GM12878 (cell line): ENCODE measurements around the gene MAP3K4.

ENCODE experiments used
- CEBPB ChIP-seq, 2 experiments: fragments of 150-350 bp in 1 of 2; IDR thresholded peaks; 2 replicates each; pipeline ENCODE4 v1.6.1; 2012 to 2014; ENCODE audit warnings: low read depth in 2 of 2, low read length in 2 of 2, borderline replicate concordance in 1 of 2, inconsistent platforms in 1 of 2
- CTCF ChIP-seq, 3 experiments: IDR thresholded peaks in 2 of 3; conservative IDR thresholded peaks in 1 of 3; 2 replicates each; pipeline ENCODE4 v1.5.1; 2011; ENCODE audit warnings: low read depth in 3 of 3, low read length in 3 of 3, mild to moderate bottlenecking in 3 of 3, control low read depth in 2 of 3, moderate library complexity in 2 of 3, inconsistent platforms in 1 of 3, mixed read lengths in 1 of 3; ENCODE audit not compliant: control insufficient read depth in 2 of 3, insufficient read depth in 1 of 3; ENCODE audit errors: extremely low read depth in 1 of 3
- EZH2 ChIP-seq: IDR thresholded peaks from 2 replicates; pipeline ENCODE4 v1.6.1; 2012; ENCODE audit warnings: low read depth, mild to moderate bottlenecking, control low read depth, inconsistent platforms, low read length, borderline replicate concordance; ENCODE audit not compliant: control insufficient read depth
- SIN3A ChIP-seq: IDR thresholded peaks from 2 replicates; pipeline ENCODE4 v1.6.1; 2012; ENCODE audit warnings: low read depth, low read length, improper control_type of control experiment
- SMAD1 ChIP-seq: fragments of 450-650 bp; IDR thresholded peaks from 2 replicates; pipeline ENCODE4 v1.6.1; 2018; ENCODE audit warnings: mild to moderate bottlenecking, low read depth; ENCODE audit not compliant: partially characterized antibody
- SRF ChIP-seq, 2 experiments: IDR thresholded peaks; 2 replicates each; pipeline ENCODE4 v1.6.1; 2011; ENCODE audit warnings: low read depth in 2 of 2, low read length in 2 of 2, mild to moderate bottlenecking in 1 of 2, moderate library complexity in 1 of 2

- no peak for TF ChIP-seq CTCF (IDR thresholded peaks at IDR 0.05 in 2 of 3, conservative IDR thresholded peaks at IDR 0.05 in 1 of 3; ENCODE audit: control insufficient read depth in 2 of 3, extremely low read depth in 1 of 3, insufficient read depth in 1 of 3, low read depth in 3 of 3, low read length in 3 of 3)
- TF ChIP-seq SIN3A, result no peak
- TF ChIP-seq SMAD1, result no peak
- no peak for TF ChIP-seq EZH2
- no peak for TF ChIP-seq CEBPB (IDR thresholded peaks at IDR 0.05; ENCODE audit: borderline replicate concordance in 1 of 2, low read depth in 2 of 2, low read length in 2 of 2)
- no peak for TF ChIP-seq SRF (IDR thresholded peaks at IDR 0.05; ENCODE audit: low read depth in 2 of 2, low read length in 2 of 2)
Observed at GRCh38 chr6:161013695-161014094, 22.1 kb downstream of the MAP3K4 start.
